Measurements from ENCODE around the gene NSUN4. TPM values are rescaled to one million over a fixed set of nuclear protein-coding genes. Genes with fewer than 3 reads are reported as not detected.

The NSUN4 gene
- total and polyA plus RNA-seq, 2 of the 13 experiments (the other 11 are each of a cell fraction or from before 2014, with no cell fraction given), result 21.5 to 23.5 TPM

- TF ChIP-seq, protein P1, sequence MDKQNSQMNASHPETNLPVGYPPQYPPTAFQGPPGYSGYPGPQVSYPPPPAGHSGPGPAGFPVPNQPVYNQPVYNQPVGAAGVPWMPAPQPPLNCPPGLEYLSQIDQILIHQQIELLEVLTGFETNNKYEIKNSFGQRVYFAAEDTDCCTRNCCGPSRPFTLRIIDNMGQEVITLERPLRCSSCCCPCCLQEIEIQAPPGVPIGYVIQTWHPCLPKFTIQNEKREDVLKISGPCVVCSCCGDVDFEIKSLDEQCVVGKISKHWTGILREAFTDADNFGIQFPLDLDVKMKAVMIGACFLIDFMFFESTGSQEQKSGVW (CRISPR knock-in tag; IDR thresholded peaks at IDR 0.05; ENCODE audit: borderline replicate concordance), result no peak
- TF ChIP-seq FOXK2 (IDR thresholded peaks at IDR 0.05) (no peak), IKZF4 (CRISPR knock-in tag; IDR thresholded peaks at IDR 0.05; ENCODE audit: borderline replicate concordance, low read depth, not compliant biosample characterization) (no peak), KLF9 (CRISPR knock-in tag; IDR thresholded peaks at IDR 0.05; ENCODE audit: low read depth) (no peak), ZNF225 (CRISPR knock-in tag; IDR thresholded peaks at IDR 0.05) (no peak), ZNF629 (CRISPR knock-in tag; conservative IDR thresholded peaks at IDR 0.05) (no peak), NFRKB (IDR thresholded peaks at IDR 0.05) (no peak), ZSCAN31 (CRISPR knock-in tag; IDR thresholded peaks at IDR 0.05; ENCODE audit: low read depth) (no peak), ZNF331 (CRISPR knock-in tag; IDR thresholded peaks at IDR 0.05) (peak; percentile 66), AHR (CRISPR knock-in tag; IDR thresholded peaks at IDR 0.05) (no peak), FOXC1 (CRISPR knock-in tag; IDR thresholded peaks at IDR 0.05; ENCODE audit: borderline replicate concordance) (peak; percentile 49; the same call in 1 of the 2 replicates), KAT8 (CRISPR knock-in tag; IDR thresholded peaks at IDR 0.05) (peak; percentile 71), ZNF207 (IDR thresholded peaks at IDR 0.05; ENCODE audit: borderline replicate concordance) (no peak), SMARCE1 (IDR thresholded peaks at IDR 0.05; ENCODE audit: borderline replicate concordance) (no peak), ZNF776 (CRISPR knock-in tag; IDR thresholded peaks at IDR 0.05) (no peak), AHDC1 (CRISPR knock-in tag; IDR thresholded peaks at IDR 0.05; ENCODE audit: borderline replicate concordance) (no peak), SIX1 (CRISPR knock-in tag; IDR thresholded peaks at IDR 0.05; ENCODE audit: borderline replicate concordance) (no peak), ATF6 (CRISPR knock-in tag; conservative IDR thresholded peaks at IDR 0.05) (no peak), ZNF784 (CRISPR knock-in tag; IDR thresholded peaks at IDR 0.05; ENCODE audit: borderline replicate concordance) (0 out of 2 replicates have a peak, but pooled peaks have one; percentile 28)
- TF ChIP-seq, protein P2, sequence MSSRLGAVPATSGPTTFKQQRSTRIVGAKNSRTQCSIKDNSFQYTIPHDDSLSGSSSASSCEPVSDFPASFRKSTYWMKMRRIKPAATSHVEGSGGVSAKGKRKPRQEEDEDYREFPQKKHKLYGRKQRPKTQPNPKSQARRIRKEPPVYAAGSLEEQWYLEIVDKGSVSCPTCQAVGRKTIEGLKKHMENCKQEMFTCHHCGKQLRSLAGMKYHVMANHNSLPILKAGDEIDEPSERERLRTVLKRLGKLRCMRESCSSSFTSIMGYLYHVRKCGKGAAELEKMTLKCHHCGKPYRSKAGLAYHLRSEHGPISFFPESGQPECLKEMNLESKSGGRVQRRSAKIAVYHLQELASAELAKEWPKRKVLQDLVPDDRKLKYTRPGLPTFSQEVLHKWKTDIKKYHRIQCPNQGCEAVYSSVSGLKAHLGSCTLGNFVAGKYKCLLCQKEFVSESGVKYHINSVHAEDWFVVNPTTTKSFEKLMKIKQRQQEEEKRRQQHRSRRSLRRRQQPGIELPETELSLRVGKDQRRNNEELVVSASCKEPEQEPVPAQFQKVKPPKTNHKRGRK (CRISPR knock-in tag; IDR thresholded peaks at IDR 0.05), result no peak
Measured at GRCh38 chr1:46401964-46402626, 61.5 kb downstream of the NSUN4 start (continued).

All from HepG2 (cell line).